ENCODE results near the gene GBF1. TPM values are rescaled to one million over a fixed set of nuclear protein-coding genes. Genes with fewer than 3 reads are reported as not detected.

The GBF1 gene
- total and polyA plus RNA-seq, 10 of the 15 experiments (the other 5 are each of a cell fraction or from before 2014, with no cell fraction given): 0.82 to 42.0 (median 21.8) TPM

GRCh38 chr10:102394079-102394800 lies 148.9 kb downstream of the GBF1 start (continued):
- TF ChIP-seq, protein P1, sequence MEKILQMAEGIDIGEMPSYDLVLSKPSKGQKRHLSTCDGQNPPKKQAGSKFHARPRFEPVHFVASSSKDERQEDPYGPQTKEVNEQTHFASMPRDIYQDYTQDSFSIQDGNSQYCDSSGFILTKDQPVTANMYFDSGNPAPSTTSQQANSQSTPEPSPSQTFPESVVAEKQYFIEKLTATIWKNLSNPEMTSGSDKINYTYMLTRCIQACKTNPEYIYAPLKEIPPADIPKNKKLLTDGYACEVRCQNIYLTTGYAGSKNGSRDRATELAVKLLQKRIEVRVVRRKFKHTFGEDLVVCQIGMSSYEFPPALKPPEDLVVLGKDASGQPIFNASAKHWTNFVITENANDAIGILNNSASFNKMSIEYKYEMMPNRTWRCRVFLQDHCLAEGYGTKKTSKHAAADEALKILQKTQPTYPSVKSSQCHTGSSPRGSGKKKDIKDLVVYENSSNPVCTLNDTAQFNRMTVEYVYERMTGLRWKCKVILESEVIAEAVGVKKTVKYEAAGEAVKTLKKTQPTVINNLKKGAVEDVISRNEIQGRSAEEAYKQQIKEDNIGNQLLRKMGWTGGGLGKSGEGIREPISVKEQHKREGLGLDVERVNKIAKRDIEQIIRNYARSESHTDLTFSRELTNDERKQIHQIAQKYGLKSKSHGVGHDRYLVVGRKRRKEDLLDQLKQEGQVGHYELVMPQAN (conservative IDR thresholded peaks at IDR 0.05): peak; percentile 83
- TF ChIP-seq HCFC1 (IDR thresholded peaks at IDR 0.05; ENCODE audit: low read length): peak; percentile 9; the same call in 1 of the 2 replicates
- peak; percentile 41 for TF ChIP-seq MEF2B (IDR thresholded peaks at IDR 0.05; ENCODE audit: partially characterized antibody, poor library complexity, severe bottlenecking)
- TF ChIP-seq, protein P2, sequence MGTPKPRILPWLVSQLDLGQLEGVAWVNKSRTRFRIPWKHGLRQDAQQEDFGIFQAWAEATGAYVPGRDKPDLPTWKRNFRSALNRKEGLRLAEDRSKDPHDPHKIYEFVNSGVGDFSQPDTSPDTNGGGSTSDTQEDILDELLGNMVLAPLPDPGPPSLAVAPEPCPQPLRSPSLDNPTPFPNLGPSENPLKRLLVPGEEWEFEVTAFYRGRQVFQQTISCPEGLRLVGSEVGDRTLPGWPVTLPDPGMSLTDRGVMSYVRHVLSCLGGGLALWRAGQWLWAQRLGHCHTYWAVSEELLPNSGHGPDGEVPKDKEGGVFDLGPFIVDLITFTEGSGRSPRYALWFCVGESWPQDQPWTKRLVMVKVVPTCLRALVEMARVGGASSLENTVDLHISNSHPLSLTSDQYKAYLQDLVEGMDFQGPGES (IDR thresholded peaks at IDR 0.05): peak; percentile 49; the same call in 1 of the 2 replicates
- 0 out of 2 replicates have a peak, but pooled peaks have one; percentile 52 for TF ChIP-seq TBL1XR1 (IDR thresholded peaks at IDR 0.05; ENCODE audit: low read depth, low read length)
- TF ChIP-seq YY1 (IDR thresholded peaks at IDR 0.05; ENCODE audit: low read depth, low read length): peak; percentile 5
- peak; percentile 100 for TF ChIP-seq IKZF1 (conservative IDR thresholded peaks at IDR 0.05)
- TF ChIP-seq JUND (IDR thresholded peaks at IDR 0.05; ENCODE audit: low read depth, low read length): no peak
- peak; percentile 85 for TF ChIP-seq POLR2A (IDR thresholded peaks at IDR 0.05; ENCODE audit: low read depth, low read length)
- TF ChIP-seq BRCA1 (IDR thresholded peaks at IDR 0.05; ENCODE audit: low read depth, low read length): no peak
- TF ChIP-seq, protein P3, sequence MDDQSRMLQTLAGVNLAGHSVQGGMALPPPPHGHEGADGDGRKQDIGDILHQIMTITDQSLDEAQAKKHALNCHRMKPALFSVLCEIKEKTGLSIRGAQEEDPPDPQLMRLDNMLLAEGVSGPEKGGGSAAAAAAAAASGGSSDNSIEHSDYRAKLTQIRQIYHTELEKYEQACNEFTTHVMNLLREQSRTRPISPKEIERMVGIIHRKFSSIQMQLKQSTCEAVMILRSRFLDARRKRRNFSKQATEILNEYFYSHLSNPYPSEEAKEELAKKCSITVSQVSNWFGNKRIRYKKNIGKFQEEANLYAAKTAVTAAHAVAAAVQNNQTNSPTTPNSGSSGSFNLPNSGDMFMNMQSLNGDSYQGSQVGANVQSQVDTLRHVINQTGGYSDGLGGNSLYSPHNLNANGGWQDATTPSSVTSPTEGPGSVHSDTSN (IDR thresholded peaks at IDR 0.05; ENCODE audit: insufficient replicate concordance, low read depth, low read length): no peak
- TF ChIP-seq EP300 (IDR thresholded peaks at IDR 0.05; ENCODE audit: borderline replicate concordance in 1 of 2, control insufficient read depth in 1 of 2, low read depth in 2 of 2, low read length in 2 of 2): peak; percentile 21 to 50; a peak in 2 of 4 replicates
- no peak for TF ChIP-seq CHD4 (IDR thresholded peaks at IDR 0.05)
- TF ChIP-seq LARP7 (IDR thresholded peaks at IDR 0.05): peak; percentile 67
- 0 out of 2 replicates have a peak, but pooled peaks have one; percentile 32 for TF ChIP-seq MYB (IDR thresholded peaks at IDR 0.05; ENCODE audit: borderline replicate concordance, low read depth, low read length)
- TF ChIP-seq EED (IDR thresholded peaks at IDR 0.05; ENCODE audit: low read depth): peak; percentile 63; the same call in 1 of the 2 replicates
- peak; percentile 97 for TF ChIP-seq CREM (IDR thresholded peaks at IDR 0.05; ENCODE audit: low read depth)
- peak; percentile 91; the same call in 1 of the 2 replicates for TF ChIP-seq POLR2AphosphoS5 (IDR thresholded peaks at IDR 0.05; ENCODE audit: low read length)
- peak; percentile 73 for TF ChIP-seq TAF1 (IDR thresholded peaks at IDR 0.05; ENCODE audit: borderline replicate concordance, low read depth, low read length)
- no peak for TF ChIP-seq GABPA (IDR thresholded peaks at IDR 0.05; ENCODE audit: low read depth)
- no peak for TF ChIP-seq ZNF622 (IDR thresholded peaks at IDR 0.05)
- TF ChIP-seq ZNF217 (IDR thresholded peaks at IDR 0.05): no peak
- TF ChIP-seq SMAD5 (IDR thresholded peaks at IDR 0.05; ENCODE audit: low read depth): peak; percentile 58
- TF ChIP-seq CHD2 (IDR thresholded peaks at IDR 0.05; ENCODE audit: borderline replicate concordance, low read depth, low read length): peak; percentile 72
- TF ChIP-seq SKIL (IDR thresholded peaks at IDR 0.05; ENCODE audit: low read depth, poor library complexity, severe bottlenecking): peak; percentile 31
- peak; percentile 98 for TF ChIP-seq BACH1 (IDR thresholded peaks at IDR 0.05; ENCODE audit: borderline replicate concordance)

All from GM12878 (cell line).